ENCODE data around the gene SIRT3. TPM values are rescaled to one million over a fixed set of nuclear protein-coding genes. Genes with fewer than 3 reads are reported as not detected.
"Not testable (repeated sequence)": the region's sequence is repeated elsewhere in the genome, so short reads cannot be mapped to it uniquely, and the experiment has no call there.

Gene SIRT3
- polyA plus RNA-seq, 3 donors, result 26.5 to 39.3 (median 29.2) TPM

DNA sequence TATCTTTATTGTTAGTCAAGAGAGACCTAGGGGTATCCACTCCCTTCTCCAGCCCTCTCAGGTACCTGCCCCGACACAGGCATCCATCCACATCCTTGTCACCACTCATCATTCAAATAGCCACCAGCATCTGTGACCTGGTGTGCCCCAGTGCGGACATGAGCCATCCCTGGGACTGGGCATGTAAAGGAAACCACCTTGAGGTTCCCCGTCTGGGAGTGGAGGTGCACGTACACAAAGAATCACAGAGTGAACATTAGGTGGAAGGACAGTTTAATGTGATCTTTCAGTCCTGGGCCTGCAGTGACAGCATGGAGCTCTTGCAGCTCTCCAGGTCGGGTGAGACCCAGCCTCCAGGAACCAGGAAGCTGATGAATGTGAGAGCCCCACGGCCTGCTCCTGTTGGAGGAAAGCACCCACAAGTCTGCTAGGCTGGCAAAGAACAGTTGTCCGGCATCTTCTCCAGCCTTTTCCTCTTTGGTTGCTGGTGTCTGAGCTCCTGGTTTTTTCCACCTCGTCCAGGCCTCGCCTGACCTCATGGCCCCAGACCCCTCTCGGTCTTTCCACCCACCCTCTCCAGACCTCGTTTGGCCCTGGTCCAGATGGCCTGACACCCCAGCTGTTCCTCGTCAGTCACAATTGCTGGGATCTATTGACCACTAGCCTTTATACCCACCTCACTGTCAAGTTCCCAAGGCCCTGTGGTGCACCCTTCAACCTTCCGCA is 17.2 kb upstream of the SIRT3 start:
- DNase-seq (ENCODE audit: extremely low read depth in 1 of 11, low read depth in 9 of 11, low spot score in 4 of 11), result no peak

DNA sequence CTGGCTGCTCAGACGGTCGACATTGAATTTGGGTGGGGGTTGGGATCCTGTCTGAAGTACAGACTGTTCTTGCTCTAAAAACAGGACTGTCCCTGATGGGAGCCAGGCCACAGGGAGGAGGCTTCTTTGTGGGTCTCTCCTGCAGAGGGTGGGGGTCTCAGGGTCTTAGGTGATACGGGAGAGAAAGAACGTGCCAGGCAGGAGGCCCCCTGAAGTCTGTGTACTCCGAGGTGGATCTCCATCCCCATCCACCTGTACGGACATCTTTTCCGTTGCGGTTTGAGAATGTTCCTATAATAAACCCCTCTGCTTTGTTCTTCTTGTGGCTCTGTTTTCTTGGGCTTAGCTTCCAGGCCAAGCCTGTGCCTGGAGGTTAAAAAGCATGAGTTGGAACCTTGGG is 16.5 kb upstream of the SIRT3 start:
- DNase-seq (ENCODE audit: extremely low read depth in 1 of 11, low read depth in 9 of 11, low spot score in 4 of 11), result no peak

DNA sequence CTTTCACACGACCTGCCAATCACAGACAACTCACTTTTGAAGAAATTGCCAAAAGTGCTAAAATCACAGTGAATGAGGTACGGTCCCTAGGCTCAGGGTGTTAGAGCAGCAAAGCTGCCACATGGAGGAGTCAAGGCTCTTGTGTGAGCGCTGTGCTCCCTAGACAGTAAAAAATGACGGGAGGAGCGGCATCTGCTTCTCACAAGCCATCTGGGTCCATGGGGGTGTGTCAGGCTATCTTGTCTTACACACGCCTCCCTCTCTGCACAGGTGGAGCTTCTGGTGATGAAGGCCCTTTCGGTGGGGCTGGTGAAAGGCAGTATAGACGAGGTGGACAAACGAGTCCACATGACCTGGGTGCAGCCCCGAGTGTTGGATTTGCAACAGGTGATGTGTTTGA is 15.4 kb upstream of the SIRT3 start:
- no peak for DNase-seq (ENCODE audit: extremely low read depth in 1 of 11, low read depth in 9 of 11, low spot score in 4 of 11)

DNA sequence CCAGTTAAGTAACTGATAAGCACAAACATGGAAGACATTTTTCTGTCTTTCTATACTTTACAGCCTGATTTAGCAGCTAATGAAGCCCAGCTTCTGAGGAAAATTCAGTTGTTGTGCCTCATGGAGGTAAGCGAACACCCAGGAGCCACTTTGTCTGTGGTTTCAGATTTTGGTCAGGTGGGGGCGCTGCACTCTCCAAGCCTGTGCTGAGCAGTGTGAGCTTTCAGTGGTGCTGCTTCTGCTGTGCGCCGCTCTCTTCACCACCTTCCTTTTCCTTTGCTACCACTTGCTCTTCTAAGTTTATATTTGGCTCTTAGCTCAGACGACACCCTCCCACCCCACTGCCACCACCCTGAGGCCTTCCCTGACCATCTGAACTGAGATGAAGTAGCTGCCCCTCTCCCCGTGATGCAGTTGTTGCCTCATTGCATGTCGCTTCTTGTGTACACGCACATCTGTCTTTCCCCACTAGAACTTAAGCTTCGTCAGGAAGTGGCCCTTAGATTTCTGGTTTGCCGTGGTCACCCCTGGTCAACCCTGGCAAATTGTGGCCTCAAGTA is 14.7 kb upstream of the SIRT3 start:
- DNase-seq (ENCODE audit: extremely low read depth in 1 of 11, low read depth in 9 of 11, low spot score in 4 of 11), result peak in 3 of 11 donors; percentile 21 to 31 (median 24)

DNA sequence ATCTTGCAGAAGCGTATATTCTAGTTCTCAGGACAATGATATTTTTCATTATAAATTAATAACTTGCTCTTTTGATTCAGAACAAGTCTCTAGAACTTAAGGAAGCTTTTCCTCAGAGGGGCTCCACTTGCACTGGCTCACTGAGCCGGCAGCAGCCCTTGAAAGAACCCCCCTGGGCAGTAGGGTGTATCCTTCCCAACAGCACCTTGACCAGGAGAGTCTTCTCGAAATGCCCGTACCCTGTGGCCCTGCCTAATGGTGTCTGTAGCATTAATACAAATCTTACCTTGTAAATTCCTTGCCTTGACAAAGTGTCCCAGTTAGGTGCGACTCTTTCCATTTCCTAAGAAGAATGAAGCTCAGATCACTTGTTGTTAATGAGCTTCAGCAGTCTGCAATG is 14.1 kb upstream of the SIRT3 start:
- no peak for DNase-seq (ENCODE audit: extremely low read depth in 1 of 11, low read depth in 9 of 11, low spot score in 4 of 11)

DNA sequence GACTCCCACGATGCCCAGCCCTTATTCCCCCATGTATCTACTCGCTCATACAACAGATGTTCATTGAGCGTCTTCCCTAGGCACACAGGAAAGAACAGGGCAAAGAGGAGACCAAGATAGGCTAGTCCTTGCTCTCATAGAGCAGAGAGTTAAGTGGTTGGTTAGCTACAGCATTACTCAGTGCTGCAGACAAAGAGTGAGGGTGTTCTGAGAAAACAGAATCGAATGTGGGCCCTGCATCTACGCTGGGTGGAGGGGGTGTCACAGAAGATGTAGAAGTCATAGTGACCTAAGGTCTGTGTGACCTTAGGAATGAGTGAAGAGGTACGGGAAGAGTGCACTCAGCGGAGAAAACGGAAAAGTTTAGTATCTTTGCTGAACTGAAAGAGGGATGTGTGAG is 12.9 kb upstream of the SIRT3 start:
- DNase-seq (ENCODE audit: extremely low read depth in 1 of 11, low read depth in 9 of 11, low spot score in 4 of 11), result no peak

DNA sequence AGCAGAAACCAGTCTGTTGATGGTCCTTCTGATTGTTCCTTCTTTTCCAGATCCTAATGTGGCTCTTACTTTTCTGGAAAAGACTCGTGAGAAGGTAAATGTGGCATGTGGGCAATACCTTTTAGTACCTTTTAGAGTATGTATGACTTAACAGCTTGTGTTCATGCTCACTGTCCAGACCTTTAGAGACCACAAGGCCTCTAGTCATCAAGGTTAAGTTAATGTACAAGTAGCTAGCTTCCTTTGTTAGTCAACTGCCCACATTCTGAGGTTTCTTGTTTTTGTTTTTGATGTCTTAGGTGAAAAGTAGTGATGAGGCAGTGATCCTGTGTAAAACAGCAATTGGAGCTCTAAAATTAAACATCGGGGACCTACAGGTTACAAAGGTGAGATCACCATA is 8.2 kb upstream of the SIRT3 start:
- no peak for DNase-seq (ENCODE audit: extremely low read depth in 1 of 11, low read depth in 9 of 11, low spot score in 4 of 11)

DNA sequence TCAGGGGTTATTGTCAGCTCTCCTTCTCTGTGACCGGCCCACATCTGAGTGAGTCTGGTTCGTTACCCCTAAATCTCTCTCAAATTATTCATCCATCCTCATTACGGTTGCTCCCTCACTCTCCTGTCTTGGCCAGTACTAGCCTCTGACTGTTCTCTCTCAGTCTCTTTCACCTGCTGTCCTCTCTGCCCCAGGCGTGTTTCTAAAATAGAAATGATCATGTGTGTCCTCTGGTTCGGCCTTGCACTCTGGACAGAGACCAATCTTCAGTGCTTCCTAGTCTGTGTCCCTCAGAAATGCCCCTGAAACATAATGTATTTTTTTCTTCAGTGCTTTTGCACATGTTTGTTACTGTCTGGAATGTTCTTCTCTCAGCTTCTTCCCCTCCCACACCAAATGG is 5.5 kb upstream of the SIRT3 start:
- no peak for DNase-seq (ENCODE audit: extremely low read depth in 1 of 11, low read depth in 9 of 11, low spot score in 4 of 11)

DNA sequence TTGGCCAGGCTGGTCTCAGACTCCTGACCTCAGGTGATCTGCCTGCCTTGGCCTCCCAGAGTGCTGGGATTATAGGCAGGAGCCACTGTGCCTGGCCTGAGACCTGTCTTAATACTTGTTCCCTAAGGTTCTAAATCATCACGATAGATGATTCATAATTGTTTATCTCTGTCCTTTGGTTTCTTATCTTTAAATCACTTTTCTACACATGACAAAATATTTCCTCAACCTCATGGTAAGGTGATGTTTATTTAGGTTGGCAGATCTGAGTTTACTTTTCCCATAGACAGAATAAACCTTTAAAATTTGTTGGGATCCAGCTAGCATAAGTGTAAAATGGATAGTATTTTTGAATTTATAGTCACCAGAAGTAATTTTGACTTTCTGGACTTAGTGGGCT is 4.2 kb upstream of the SIRT3 start:
- DNase-seq (ENCODE audit: extremely low read depth in 1 of 11, low read depth in 9 of 11, low spot score in 4 of 11), result no peak

DNA sequence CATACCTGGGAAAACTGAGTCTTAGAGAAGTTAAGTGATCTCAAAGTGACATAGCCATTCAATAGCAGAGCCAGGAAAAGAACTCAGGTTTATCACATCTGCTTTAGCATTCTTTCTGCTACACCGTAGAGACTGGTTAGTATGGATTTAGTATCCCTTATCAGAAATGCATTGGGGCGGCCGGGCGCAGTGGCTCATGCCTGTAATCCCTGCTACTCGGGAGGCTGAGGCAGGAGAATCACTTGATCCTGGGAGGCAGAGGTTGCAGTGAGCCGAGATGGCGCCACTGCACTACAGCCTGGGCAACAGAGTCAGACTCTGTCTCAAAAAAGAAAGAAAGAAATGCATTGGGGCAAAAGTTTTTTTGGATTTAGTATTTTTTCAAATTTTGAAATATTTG is 2.2 kb upstream of the SIRT3 start:
- not testable (repeated sequence) for DNase-seq (ENCODE audit: extremely low read depth in 1 of 11, low read depth in 9 of 11, low spot score in 4 of 11)

DNA sequence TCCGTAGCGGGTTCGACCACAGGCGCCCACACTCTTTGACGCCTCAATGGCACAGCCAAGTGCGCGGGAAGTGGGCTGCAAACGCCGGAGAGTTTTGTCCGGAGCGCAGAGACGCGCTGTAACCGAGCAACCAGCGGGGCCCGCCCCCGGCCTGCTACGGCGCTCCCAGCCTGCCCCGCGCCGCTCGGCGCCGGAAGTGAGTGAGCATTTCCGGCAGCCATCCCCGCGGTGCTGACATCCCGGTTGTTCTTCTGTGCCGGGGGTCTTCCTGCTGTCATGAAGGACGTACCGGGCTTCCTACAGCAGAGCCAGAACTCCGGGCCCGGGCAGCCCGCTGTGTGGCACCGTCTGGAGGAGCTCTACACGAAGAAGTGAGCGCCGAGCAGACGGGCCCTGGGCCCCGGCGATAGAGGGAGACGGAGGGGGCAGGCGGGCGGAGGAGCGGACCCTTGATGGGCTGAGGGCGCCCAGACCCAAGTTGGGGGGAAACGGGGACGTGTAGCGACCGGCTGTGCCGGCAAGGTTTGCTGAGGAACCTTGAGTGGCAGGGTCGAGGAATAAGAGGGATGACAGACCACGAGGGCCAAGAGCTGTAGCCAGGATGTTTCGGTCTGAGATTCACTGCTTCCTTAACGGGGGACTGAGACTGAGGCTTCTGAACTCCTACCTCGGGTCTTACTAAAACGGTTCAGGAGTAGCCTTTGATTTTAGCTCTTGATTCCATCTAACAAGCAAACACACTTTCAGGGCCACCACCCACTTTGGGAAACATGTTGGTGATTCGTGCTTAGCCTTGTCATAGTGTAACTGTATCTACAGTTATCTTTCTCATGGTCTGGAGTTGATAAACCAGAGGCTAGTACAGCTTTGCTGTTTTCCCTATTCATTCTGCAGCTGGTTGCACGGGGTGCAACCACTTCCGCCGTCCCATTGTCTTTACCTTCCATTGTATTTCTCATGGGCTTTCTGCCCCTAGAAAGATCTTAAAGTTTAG is 929 bp upstream of the SIRT3 start, which contains the start of gene PSMD13:
Gene PSMD13, plus strand, starts transcription at position 203 of the 994 bp plus-strand sequence. Its CDS starts 74 bp downstream, at position 277.
- peak in 10 of 11 donors; percentile 65 to 86 (median 79) for DNase-seq (ENCODE audit: extremely low read depth in 1 of 11, low read depth in 9 of 11, low spot score in 4 of 11)

DNA sequence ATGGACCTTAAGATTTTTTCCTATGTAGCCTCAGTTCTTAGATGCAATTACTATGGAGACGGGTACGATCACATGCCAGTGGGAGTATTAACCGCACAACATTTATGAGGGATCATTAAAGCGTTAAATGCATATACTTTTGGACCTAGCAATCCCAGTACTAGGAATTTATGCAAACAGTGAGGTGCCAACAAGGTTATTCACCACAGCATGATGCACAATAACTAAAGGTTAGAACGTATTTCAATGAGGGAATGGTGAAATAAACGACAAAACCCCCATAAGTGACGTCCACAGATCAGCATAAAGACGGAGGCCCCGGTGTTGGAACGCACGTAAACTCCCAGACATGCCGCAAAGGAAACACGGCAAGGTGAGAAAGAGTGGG is 539 bp downstream of the SIRT3 start:
- DNase-seq (ENCODE audit: extremely low read depth in 1 of 11, low read depth in 9 of 11, low spot score in 4 of 11), result peak in 5 of 11 donors; percentile 8 to 42 (median 17)

DNA sequence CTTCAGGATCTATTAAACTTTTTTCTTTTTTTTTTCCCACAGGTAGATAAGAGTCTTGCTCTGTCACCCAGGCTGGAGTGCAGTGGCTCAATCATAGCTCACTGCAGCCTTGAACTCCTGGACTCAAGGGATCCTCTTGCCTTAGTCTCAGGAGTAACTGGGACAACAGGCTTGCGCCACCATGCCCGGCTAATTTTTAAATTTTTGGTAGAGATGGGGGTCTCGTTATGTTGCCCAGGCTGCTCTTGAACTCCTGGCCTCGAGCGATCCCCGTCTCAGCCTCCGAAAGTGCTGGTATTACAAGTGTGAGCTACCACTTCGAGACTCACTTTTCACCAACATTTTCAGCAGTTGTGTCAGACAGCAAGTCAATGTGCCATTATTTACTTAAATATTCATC is 962 bp downstream of the SIRT3 start:
- no peak for DNase-seq (ENCODE audit: extremely low read depth in 1 of 11, low read depth in 9 of 11, low spot score in 4 of 11)

DNA sequence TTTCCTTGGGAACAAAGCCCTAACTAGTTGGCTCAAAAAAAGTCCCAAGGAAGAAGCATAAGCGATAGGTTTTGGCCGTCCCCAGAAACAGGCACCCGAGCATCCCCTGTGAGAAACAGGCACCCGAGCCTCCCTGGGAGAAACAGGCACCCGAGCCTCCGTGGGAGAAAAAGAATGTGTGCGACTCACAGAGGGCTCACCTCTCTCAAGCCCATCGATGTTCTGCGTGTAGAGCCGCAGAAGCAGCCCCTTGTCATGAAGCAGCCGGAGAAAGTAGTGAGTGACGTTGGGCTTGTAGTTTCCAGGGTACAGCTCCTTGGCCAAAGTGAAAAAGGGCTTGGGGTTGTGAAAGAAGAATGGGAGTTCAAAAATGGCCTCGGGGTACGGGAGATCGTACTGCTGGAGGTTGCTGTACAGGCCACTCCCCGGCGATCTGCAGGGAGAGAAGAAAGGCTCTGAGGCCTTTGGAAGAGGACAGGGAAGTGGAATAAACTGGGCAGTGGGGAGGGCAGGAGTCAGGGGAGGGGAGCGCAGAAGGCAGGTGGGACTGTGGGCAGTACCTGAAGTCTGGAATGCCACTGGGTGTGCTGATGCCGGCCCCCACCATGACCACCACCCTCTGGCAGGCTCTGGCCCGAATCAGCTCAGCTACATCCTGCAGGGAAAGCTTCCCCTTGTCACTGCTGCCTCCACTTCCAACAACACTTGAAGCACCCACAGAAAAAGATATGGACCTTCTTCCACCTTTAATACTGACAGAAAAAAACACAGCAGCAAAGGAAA is 3.2 kb downstream of the SIRT3 start:
- no peak for DNase-seq (ENCODE audit: extremely low read depth in 1 of 11, low read depth in 9 of 11, low spot score in 4 of 11)

DNA sequence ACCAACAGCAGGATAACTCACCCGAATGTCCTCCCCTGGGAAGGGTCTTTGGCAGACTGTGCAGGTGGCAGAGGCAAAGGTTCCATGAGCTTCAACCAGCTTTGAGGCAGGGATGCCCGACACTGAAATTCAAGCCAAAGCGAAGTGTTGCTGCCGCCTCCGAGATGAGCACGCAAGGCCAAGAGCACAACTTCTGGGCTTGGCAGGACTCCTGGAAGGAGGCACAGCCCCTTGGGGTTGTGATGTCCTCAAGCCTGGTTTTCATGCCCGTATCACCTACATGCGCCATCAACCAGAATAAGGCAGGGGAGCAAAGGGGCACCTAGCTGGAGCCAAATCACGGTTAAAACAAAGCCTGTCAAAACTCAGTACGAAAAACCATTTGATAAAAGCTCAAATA is 5.7 kb downstream of the SIRT3 start:
- DNase-seq (ENCODE audit: extremely low read depth in 1 of 11, low read depth in 9 of 11, low spot score in 4 of 11), result no peak

DNA sequence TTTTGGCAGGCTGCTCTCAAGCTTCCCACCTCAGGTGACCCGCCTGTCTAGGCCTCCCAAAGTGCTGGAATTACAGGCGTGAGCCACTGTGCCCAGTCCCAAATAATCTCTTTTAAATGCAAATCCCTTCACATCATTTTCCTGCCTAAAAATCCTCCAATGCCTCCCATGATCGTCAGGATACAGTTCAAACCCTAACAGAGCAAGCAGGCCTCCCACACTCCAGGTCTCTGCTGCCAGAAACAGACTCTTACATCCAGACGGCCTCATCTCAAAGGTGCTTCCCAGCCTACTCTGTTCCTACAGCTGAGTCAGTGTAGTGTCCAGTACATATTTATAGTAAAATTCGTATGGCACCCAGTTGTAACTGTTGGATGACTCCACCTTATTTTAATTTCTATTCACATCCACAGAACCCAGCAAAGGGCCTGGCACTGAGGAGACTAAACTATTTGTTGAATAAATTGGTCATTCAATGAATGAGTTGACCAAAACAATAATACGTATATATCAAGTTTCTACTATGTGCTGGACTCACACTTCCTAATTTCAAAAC is 8.2 kb downstream of the SIRT3 start:
- DNase-seq (ENCODE audit: extremely low read depth in 1 of 11, low read depth in 9 of 11, low spot score in 4 of 11), result no peak

DNA sequence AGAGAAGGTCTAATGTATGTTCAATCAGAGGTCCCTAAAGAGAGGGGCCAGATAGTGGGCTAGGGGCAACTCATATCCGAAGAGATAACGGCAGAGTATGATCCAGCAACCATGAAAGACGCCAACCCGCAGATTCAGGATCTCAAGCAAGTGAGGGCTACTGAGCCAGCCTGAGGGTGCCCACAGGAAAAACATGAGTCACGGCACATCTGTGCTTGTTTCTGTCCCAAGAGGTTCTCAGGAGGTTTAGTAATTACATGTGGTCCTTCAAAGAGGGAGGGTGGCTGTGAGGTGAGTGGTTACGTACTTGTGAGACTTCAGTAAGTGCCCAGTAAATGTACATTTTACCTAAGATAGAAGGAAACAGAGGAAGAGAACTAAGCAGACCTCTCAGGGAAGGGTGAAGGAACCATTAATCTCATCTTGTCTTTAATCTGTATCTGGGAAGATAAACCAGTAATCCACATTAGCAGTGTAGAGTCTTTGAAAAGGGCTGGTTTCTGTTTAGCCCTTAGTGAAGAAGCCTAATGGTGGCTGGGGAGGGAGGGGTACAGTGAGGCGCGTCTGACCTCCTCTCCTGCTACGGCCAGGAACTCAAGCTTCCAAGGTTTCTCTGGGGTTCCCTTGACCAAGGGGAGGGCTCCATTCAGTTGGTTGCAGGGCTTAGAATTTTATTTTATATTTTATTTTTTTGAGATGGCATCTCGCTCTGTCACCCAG is 10.2 kb downstream of the SIRT3 start:
- DNase-seq (ENCODE audit: extremely low read depth in 1 of 11, low read depth in 9 of 11, low spot score in 4 of 11), result no peak

DNA sequence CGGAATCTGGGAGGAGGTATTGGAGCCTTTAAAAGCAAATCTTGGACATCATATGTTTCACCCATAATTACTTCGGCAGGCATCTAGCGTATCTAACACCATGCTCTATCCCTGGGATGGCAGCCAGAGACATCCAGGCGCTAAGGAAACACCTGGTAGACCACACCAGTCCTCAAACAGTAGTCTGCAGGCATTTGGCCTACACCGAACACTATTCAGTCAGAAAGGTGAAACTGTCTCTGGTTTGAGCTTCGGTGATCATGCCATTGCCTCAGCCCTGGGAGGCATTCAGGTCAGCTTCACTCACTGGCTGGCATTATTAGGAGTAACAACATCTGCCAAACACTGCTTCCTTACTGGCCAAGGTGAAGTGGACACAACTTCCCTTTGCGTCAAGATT is 11.7 kb downstream of the SIRT3 start:
- DNase-seq (ENCODE audit: extremely low read depth in 1 of 11, low read depth in 9 of 11, low spot score in 4 of 11), result no peak

Data from renal cortex interstitium (tissue), 11 donors.